ENCODE results near the gene DUSP16. TPM values are rescaled to one million over a fixed set of nuclear protein-coding genes. Genes with fewer than 3 reads are reported as not detected.

DUSP16 gene
- total RNA-seq, 2 experiments from 2014 or later = 45.7 to 47.2 TPM

GRCh38 chr12:12542286-12542685 lies 20.4 kb downstream of the DUSP16 start:
- CTCF ChIA-PET = no interaction called here
- intact Hi-C loops (cut with micrococcal nuclease) = no loop called here

GRCh38 chr12:12541782-12542181 lies 20.9 kb downstream of the DUSP16 start:
- H3K36me3 Mint-ChIP-seq (ENCODE audit: low read depth) = peaks cover 17% of the 10 kb centered on the region
- intact Hi-C loops (cut with micrococcal nuclease) = no loop called here
- CTCF ChIA-PET = no interaction called here

More at GRCh38 chr12:12542286-12542685, 20.4 kb downstream of the DUSP16 start:
- Mint-ChIP-seq H3K27me3 (ENCODE audit: low read depth) (no peaks in the 10 kb centered on the region), H3K4me3 (no peak overlapping the region), H3K36me3 (ENCODE audit: low read depth) (peaks cover 17% of the 10 kb centered on the region), H3K27ac (no peak overlapping the region), H3K4me1 (ENCODE audit: low read depth) (peaks cover 24% of the 10 kb centered on the region), H3K9me3 (no peaks in the 10 kb centered on the region)
- DNase-seq = no peak

GRCh38 chr12:12540261-12541013 lies 22.2 kb downstream of the DUSP16 start:
- Mint-ChIP-seq H3K4me3 (no peak overlapping the region), H3K27me3 (ENCODE audit: low read depth) (no peaks in the 10 kb centered on the region), H3K36me3 (ENCODE audit: low read depth) (peaks cover 15% of the 10 kb centered on the region), H3K27ac (no peak overlapping the region), H3K4me1 (ENCODE audit: low read depth) (peaks cover 28% of the 10 kb centered on the region), H3K9me3 (no peaks in the 10 kb centered on the region)
- peak; percentile 11 for DNase-seq
- intact Hi-C loops (cut with micrococcal nuclease) = no loop called here
- CTCF ChIA-PET = no interaction called here

More at GRCh38 chr12:12541782-12542181, 20.9 kb downstream of the DUSP16 start:
- Mint-ChIP-seq H3K27ac (no peak overlapping the region), H3K9me3 (no peaks in the 10 kb centered on the region), H3K4me3 (no peak overlapping the region), H3K27me3 (ENCODE audit: low read depth) (no peaks in the 10 kb centered on the region), H3K4me1 (ENCODE audit: low read depth) (peaks cover 24% of the 10 kb centered on the region)
- DNase-seq = no peak

- H3K36me3 Mint-ChIP-seq (ENCODE audit: low read depth) = peaks cover 15% of the 10 kb centered on the region
- no peaks in the 10 kb centered on the region for H3K9me3 Mint-ChIP-seq
- CTCF ChIA-PET = interaction anchor here (1.1 kb wide), 1 partner anchor 25 kb away, joined by 4 read pairs; no protein-coding TSS in a partner anchor
- no peak overlapping the region for H3K4me3 Mint-ChIP-seq
- H3K4me1 Mint-ChIP-seq (ENCODE audit: low read depth) = peaks cover 36% of the 10 kb centered on the region
- H3K27ac Mint-ChIP-seq = no peak overlapping the region
- DNase-seq = no peak
- intact Hi-C loops (cut with micrococcal nuclease) = no loop called here
- H3K27me3 Mint-ChIP-seq (ENCODE audit: low read depth) = no peaks in the 10 kb centered on the region
Observed at GRCh38 chr12:12539028-12539810, 23.4 kb downstream of the DUSP16 start.

- CTCF ChIA-PET = interaction anchor here (1.0 to 1.1 kb wide), 2 partner anchors 18 to 26 kb away, joined by 3 to 4 read pairs; no protein-coding TSS in a partner anchor
- no peaks in the 10 kb centered on the region for H3K27me3 Mint-ChIP-seq (ENCODE audit: low read depth)
Observed at GRCh38 chr12:12538535-12538934, 24.1 kb downstream of the DUSP16 start.

GRCh38 chr12:12537421-12537820 lies 25.2 kb downstream of the DUSP16 start:
- Mint-ChIP-seq H3K9me3 (no peaks in the 10 kb centered on the region), H3K27ac (no peak overlapping the region), H3K4me1 (ENCODE audit: low read depth) (peaks cover 40% of the 10 kb centered on the region), H3K4me3 (no peak overlapping the region), H3K36me3 (ENCODE audit: low read depth) (peaks cover 12% of the 10 kb centered on the region), H3K27me3 (ENCODE audit: low read depth) (no peaks in the 10 kb centered on the region)
- CTCF ChIA-PET = interaction anchor here (0.8 to 1.0 kb wide), 2 partner anchors 10 to 19 kb away, joined by 3 read pairs; no protein-coding TSS in a partner anchor
- intact Hi-C loops (cut with micrococcal nuclease) = no loop called here
- no peak for DNase-seq

More at GRCh38 chr12:12538535-12538934, 24.1 kb downstream of the DUSP16 start:
- Mint-ChIP-seq H3K4me1 (ENCODE audit: low read depth) (peaks cover 39% of the 10 kb centered on the region), H3K36me3 (ENCODE audit: low read depth) (peaks cover 15% of the 10 kb centered on the region), H3K27ac (no peak overlapping the region), H3K9me3 (no peaks in the 10 kb centered on the region), H3K4me3 (no peak overlapping the region)
- no peak for DNase-seq
- intact Hi-C loops (cut with micrococcal nuclease) = no loop called here

GRCh38 chr12:12534975-12535374 lies 27.7 kb downstream of the DUSP16 start:
- DNase-seq = no peak
- intact Hi-C loops (cut with micrococcal nuclease) = no loop called here
- H3K9me3 Mint-ChIP-seq = no peaks in the 10 kb centered on the region
- no peaks in the 10 kb centered on the region for H3K27me3 Mint-ChIP-seq (ENCODE audit: low read depth)
- CTCF ChIA-PET = no interaction called here
- no peak overlapping the region for H3K4me3 Mint-ChIP-seq
- peaks cover 5% of the 10 kb centered on the region for H3K36me3 Mint-ChIP-seq (ENCODE audit: low read depth)
- peak overlapping the region; percentile 85 for H3K27ac Mint-ChIP-seq
- peaks cover 34% of the 10 kb centered on the region for H3K4me1 Mint-ChIP-seq (ENCODE audit: low read depth)

GRCh38 chr12:12534166-12534866 lies 28.3 kb downstream of the DUSP16 start:
- H3K9me3 Mint-ChIP-seq = no peaks in the 10 kb centered on the region

GRCh38 chr12:12533238-12533829 lies 29.3 kb downstream of the DUSP16 start:
- Mint-ChIP-seq H3K36me3 (ENCODE audit: low read depth) (peaks cover 6% of the 10 kb centered on the region), H3K4me1 (ENCODE audit: low read depth) (peaks cover 50% of the 10 kb centered on the region), H3K9me3 (no peaks in the 10 kb centered on the region), H3K27ac (peak overlapping the region; percentile 85), H3K4me3 (no peak overlapping the region), H3K27me3 (ENCODE audit: low read depth) (no peaks in the 10 kb centered on the region)
- DNase-seq = no peak
- CTCF ChIA-PET = interaction anchor here (1.3 kb wide), 3 partner anchors 10 to 122 kb away, joined by 3 to 4 read pairs (median 3); no protein-coding TSS in a partner anchor
- intact Hi-C loops (cut with micrococcal nuclease) = no loop called here

More at GRCh38 chr12:12534166-12534866, 28.3 kb downstream of the DUSP16 start:
- Mint-ChIP-seq H3K4me3 (no peak overlapping the region), H3K27ac (peak overlapping the region; percentile 85), H3K4me1 (ENCODE audit: low read depth) (peaks cover 40% of the 10 kb centered on the region), H3K27me3 (ENCODE audit: low read depth) (no peaks in the 10 kb centered on the region), H3K36me3 (ENCODE audit: low read depth) (peaks cover 7% of the 10 kb centered on the region)
- DNase-seq = no peak
- intact Hi-C loops (cut with micrococcal nuclease) = no loop called here
- CTCF ChIA-PET = no interaction called here

- no peaks in the 10 kb centered on the region for H3K27me3 Mint-ChIP-seq (ENCODE audit: low read depth)
- no peak overlapping the region for H3K27ac Mint-ChIP-seq
- DNase-seq = no peak
- no peak overlapping the region for H3K4me3 Mint-ChIP-seq
- intact Hi-C loops (cut with micrococcal nuclease) = no loop called here
- peaks cover 67% of the 10 kb centered on the region for H3K4me1 Mint-ChIP-seq (ENCODE audit: low read depth)
- CTCF ChIA-PET = no interaction called here
- peaks cover 9% of the 10 kb centered on the region for H3K36me3 Mint-ChIP-seq (ENCODE audit: low read depth)
- no peaks in the 10 kb centered on the region for H3K9me3 Mint-ChIP-seq
Observed at GRCh38 chr12:12531194-12531593, 31.5 kb downstream of the DUSP16 start.

GRCh38 chr12:12529783-12530421 lies 32.8 kb downstream of the DUSP16 start:
- H3K27me3 Mint-ChIP-seq (ENCODE audit: low read depth) = no peaks in the 10 kb centered on the region
- peaks cover 63% of the 10 kb centered on the region for H3K4me1 Mint-ChIP-seq (ENCODE audit: low read depth)
- H3K4me3 Mint-ChIP-seq = no peak overlapping the region
- peak overlapping the region; percentile 34 for H3K27ac Mint-ChIP-seq
- H3K36me3 Mint-ChIP-seq (ENCODE audit: low read depth) = peaks cover 9% of the 10 kb centered on the region
- intact Hi-C loops (cut with micrococcal nuclease) = no loop called here
- no peak for DNase-seq
- no peaks in the 10 kb centered on the region for H3K9me3 Mint-ChIP-seq
- CTCF ChIA-PET = interaction anchor here (0.7 kb wide), 1 partner anchor 82 kb away, joined by 3 read pairs; no protein-coding TSS in a partner anchor
